Transverse colon (tissue), 4 donors: ENCODE data around the gene MAGI2. TPM values are rescaled to one million over a fixed set of nuclear protein-coding genes. Genes with fewer than 3 reads are reported as not detected.

Experiments
- DNase-seq: peaks from one replicate; pipeline ENCODE4 v3.0.0-alpha.2; 2019
- H3K27ac ChIP-seq, 4 donors: fragments of 200-600 bp; sonication (generic); 2 replicates each; pipeline ENCODE4 v1.5.1; 2016 to 2018; ENCODE audit warnings: inconsistent platforms in 4 of 4
- H3K27me3 ChIP-seq: fragments of 200-600 bp; sonication (generic); 2 replicates; pipeline ENCODE4 v1.5.1; 2017; ENCODE audit warnings: inconsistent platforms
- H3K36me3 ChIP-seq, 4 donors: fragments of 200-600 bp; sonication (generic); 2 replicates each; pipeline ENCODE4 v1.5.1; 2017 to 2019; ENCODE audit warnings: inconsistent platforms in 4 of 4
- H3K4me1 ChIP-seq, 4 donors: fragments of 200-600 bp; sonication (generic); 2 replicates each; pipeline ENCODE4 v1.5.1; 2017 to 2020; ENCODE audit warnings: inconsistent platforms in 4 of 4
- H3K4me3 ChIP-seq, 4 donors: fragments of 200-600 bp; sonication (generic); 1 replicate in 1 of 4; 2 replicates in 3 of 4; pipeline versions ENCODE4 v1.5.1 to v1.6.1; 2017 to 2019; ENCODE audit warnings: inconsistent platforms in 4 of 4
- H3K9me3 ChIP-seq, 2 donors: fragments of 200-600 bp; sonication (generic); 2 replicates each; pipeline ENCODE4 v1.5.1; 2017 to 2019; ENCODE audit warnings: inconsistent platforms in 2 of 2
- EP300 ChIP-seq: sonication (generic); formaldehyde crosslinking; IDR thresholded peaks from one replicate; pipeline ENCODE4 v1.6.1; 2017; ENCODE audit warnings: antibody characterized with exemption, low read depth
- POLR2A ChIP-seq: fragments of 450-650 bp; IDR thresholded peaks from one replicate; pipeline ENCODE4 v1.6.1; 2016; ENCODE audit warnings: antibody characterized with exemption, mild to moderate bottlenecking, moderate library complexity
- POLR2AphosphoS5 ChIP-seq, 3 donors: sonication (generic); formaldehyde crosslinking; IDR thresholded peaks; one replicate each; pipeline ENCODE4 v1.6.1; 2016; ENCODE audit warnings: antibody characterized with exemption in 3 of 3
- WGBS, 2 donors: methylation state at CpG; one replicate each; pipeline ENCODE4 v1.1.5; 2018; ENCODE audit warnings: low coverage in 1 of 2; 5-methylcytosine and 5-hydroxymethylcytosine counted together
- in situ Hi-C, 4 donors: fragments of 200-750 bp; cut with MboI; loops; one replicate each; pipeline versions ENCODE4 v1.15.0 to v1.15.1; 2017; ENCODE audit warnings: low sequenced_read_pairs in 3 of 4, low pct_ligation_motif_present in 1 of 4, low pct_unique_long_range_greater_than_20kb in 1 of 4
- intact Hi-C: fragments of 100-400 bp; cut with DNase I; formaldehyde crosslinking; loops from one replicate; pipeline ENCODE4 v1.15.1; 2023; ENCODE audit warnings: low total_unique reads
- total RNA-seq, 4 donors: library from RNA; depleted of rRNA; stranded (reverse); fragments of >200 nt; gene quantifications; one replicate each; pipeline ENCODE4 v1.1.0, GENCODE V29; 2016
- TF ChIP-seq, protein P1 (sequence below), 5 experiments: fragments of 200-600 bp in 3 of 5; fragments of 450-650 bp in 2 of 5; sonication (generic) in 3 of 5; IDR thresholded peaks; 1 replicate in 2 of 5; 2 replicates in 3 of 5; pipeline ENCODE4 v1.5.1; 2016 to 2017; ENCODE audit warnings: antibody characterized with exemption in 5 of 5, inconsistent platforms in 3 of 5, mild to moderate bottlenecking in 2 of 5, moderate library complexity in 1 of 5

MAGI2 gene
- total RNA-seq, 4 donors from 2014 or later = 1.6 to 9.7 (median 4.1) TPM

- WGBS, 2 donors = 90 to 100% methylated on average over 2 of the region's 2 CpGs
- Histone ChIP-seq H3K4me1 (no peaks in the 10 kb centered on the region), H3K4me3 (no peak overlapping the region), H3K9me3 (no peaks in the 10 kb centered on the region), H3K27ac (no peak overlapping the region), H3K36me3 (no peaks in the 10 kb centered on the region), H3K27me3 (no peaks in the 10 kb centered on the region)
- intact Hi-C loops (no loop called here), in situ Hi-C loops (no loop called here)
- TF ChIP-seq, protein P1, sequence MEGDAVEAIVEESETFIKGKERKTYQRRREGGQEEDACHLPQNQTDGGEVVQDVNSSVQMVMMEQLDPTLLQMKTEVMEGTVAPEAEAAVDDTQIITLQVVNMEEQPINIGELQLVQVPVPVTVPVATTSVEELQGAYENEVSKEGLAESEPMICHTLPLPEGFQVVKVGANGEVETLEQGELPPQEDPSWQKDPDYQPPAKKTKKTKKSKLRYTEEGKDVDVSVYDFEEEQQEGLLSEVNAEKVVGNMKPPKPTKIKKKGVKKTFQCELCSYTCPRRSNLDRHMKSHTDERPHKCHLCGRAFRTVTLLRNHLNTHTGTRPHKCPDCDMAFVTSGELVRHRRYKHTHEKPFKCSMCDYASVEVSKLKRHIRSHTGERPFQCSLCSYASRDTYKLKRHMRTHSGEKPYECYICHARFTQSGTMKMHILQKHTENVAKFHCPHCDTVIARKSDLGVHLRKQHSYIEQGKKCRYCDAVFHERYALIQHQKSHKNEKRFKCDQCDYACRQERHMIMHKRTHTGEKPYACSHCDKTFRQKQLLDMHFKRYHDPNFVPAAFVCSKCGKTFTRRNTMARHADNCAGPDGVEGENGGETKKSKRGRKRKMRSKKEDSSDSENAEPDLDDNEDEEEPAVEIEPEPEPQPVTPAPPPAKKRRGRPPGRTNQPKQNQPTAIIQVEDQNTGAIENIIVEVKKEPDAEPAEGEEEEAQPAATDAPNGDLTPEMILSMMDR (IDR thresholded peaks at IDR 0.05) = no peak
- TF ChIP-seq EP300 = no peak
- no peak for TF ChIP-seq POLR2A
- no peak for TF ChIP-seq POLR2AphosphoS5 (IDR thresholded peaks at IDR 0.05)
- DNase-seq = no peak
Observed at GRCh38 chr7:78499283-78499682, 954.2 kb downstream of the MAGI2 start.

DNA sequence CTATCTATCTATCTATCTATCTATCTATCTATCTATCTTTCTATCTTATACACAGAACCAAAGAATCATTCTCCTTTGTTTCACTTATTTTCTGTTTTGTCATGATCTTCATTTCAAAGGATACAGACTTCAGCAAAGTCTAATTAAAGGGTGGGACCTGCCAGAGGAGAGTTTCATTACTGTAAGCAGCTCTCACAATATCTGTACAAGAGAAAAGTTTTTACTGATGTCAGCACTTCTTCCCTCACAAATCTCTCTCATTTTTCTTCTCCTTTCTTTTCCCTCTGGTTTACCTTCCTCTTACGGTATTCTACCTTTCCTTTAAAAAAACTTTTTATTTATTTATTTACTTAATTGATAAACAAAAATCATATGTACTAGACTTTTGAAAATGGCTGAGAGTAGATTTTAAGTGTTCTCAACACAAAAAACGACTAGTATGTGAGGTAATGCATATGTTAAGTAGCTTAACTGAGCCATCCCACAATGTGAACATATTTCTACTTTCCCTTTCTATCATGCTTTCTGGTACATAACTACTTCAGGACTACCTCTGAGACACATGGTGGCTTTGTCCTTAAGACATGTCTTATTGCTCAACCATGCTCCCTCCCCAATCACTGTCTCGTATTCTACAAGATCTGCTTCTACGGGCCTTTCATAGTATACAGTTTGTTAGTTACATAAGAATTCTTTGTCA is 955.6 kb downstream of the MAGI2 start:
- TF ChIP-seq EP300 = no peak
- TF ChIP-seq POLR2A = no peak
- TF ChIP-seq POLR2AphosphoS5 (IDR thresholded peaks at IDR 0.05) = no peak
- TF ChIP-seq, protein P1 (IDR thresholded peaks at IDR 0.05) = no peak
- Histone ChIP-seq H3K9me3 (no peaks in the 10 kb centered on the region), H3K27me3 (no peaks in the 10 kb centered on the region), H3K27ac (no peak overlapping the region), H3K4me3 (no peak overlapping the region), H3K36me3 (no peaks in the 10 kb centered on the region), H3K4me1 (no peaks in the 10 kb centered on the region)
- intact Hi-C loops = no loop called here
- DNase-seq = no peak
- in situ Hi-C loops = no loop called here
- WGBS, 2 donors = 61 to 81% methylated on average over 4 of the region's 4 CpGs

DNA sequence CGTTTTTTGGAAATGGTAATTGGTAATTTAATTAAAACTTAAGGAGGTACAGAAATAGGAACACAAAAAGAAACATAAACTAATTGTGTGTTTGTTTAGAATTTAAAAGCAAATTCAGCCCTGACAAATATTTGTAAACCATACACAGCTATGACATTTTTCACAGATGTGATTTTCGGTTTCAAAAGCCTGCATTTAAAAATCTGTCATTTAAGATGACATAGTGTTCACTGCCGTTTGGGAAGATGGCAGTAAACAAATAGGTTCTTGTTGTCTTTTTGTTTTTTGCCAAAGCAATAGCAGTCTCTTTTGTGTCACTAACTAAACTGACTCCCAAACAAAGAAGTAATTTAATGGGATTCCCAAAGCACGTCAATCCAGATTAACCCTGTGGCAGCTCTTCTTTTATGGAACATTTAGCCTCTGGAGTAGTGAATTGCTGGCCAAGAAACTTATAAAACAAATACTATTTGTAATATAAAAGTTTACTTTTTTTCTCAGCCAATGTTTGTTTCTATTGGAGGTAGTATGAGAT is 957.3 kb downstream of the MAGI2 start:
- no peak overlapping the region for H3K27ac ChIP-seq
- H3K9me3 ChIP-seq = no peaks in the 10 kb centered on the region
- in situ Hi-C loops (no loop called here), intact Hi-C loops (no loop called here)
- no peak overlapping the region for H3K4me3 ChIP-seq
- DNase-seq = no peak
- no peaks in the 10 kb centered on the region for H3K27me3 ChIP-seq
- no peak for TF ChIP-seq EP300
- TF ChIP-seq POLR2AphosphoS5 (IDR thresholded peaks at IDR 0.05) = no peak
- TF ChIP-seq, protein P1 (IDR thresholded peaks at IDR 0.05) = no peak
- no peak for TF ChIP-seq POLR2A
- no peaks in the 10 kb centered on the region for H3K36me3 ChIP-seq
- H3K4me1 ChIP-seq = no peaks in the 10 kb centered on the region
- WGBS, 2 donors = 46 to 54% methylated on average over 4 of the region's 4 CpGs

DNA sequence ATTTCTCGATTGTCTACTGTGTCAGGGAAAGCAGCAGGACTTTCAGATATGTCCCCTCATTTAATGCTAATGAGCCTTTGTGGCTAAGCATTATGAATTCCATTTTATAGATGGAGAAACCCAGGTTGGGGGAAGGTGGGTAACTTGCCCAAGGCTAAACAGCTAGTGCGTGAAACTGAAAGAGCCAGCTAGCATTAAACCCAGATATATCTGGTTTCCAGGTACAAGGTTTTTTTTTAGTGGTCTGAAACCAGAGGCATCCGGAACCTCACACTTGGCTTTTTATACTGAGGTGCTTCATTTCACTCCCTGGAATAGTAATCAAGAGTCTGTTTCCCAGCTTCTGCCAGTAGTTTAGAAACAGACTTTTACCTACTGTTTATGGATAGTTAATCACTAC is 960.1 kb downstream of the MAGI2 start:
- DNase-seq = no peak
- H3K36me3 ChIP-seq = no peaks in the 10 kb centered on the region
- TF ChIP-seq EP300 = no peak
- TF ChIP-seq, protein P1 (IDR thresholded peaks at IDR 0.05) = no peak
- TF ChIP-seq POLR2AphosphoS5 (IDR thresholded peaks at IDR 0.05) = no peak
- TF ChIP-seq POLR2A = no peak
- H3K27ac ChIP-seq = no peak overlapping the region
- intact Hi-C loops = no loop called here
- no peaks in the 10 kb centered on the region for H3K27me3 ChIP-seq
- H3K4me1 ChIP-seq = peaks cover 0 to 9% (median 2%) of the 10 kb centered on the region in 4 donors
- in situ Hi-C loops = no loop called here
- 71 to 84% methylated on average over 1 to 3 of the region's 3 CpGs for WGBS, 2 donors
- no peaks in the 10 kb centered on the region for H3K9me3 ChIP-seq
- no peak overlapping the region for H3K4me3 ChIP-seq
